Right cardiac atrium (tissue), 5 donors: ENCODE results near the gene BRDT. TPM values are rescaled to one million over a fixed set of nuclear protein-coding genes. Genes with fewer than 3 reads are reported as not detected.
"Not testable (repeated sequence)": the region's sequence is repeated elsewhere in the genome, so short reads cannot be mapped to it uniquely, and the experiment has no call there.

ENCODE experiments used
- ATAC-seq, 2 donors: fragments of 200-7000 bp; cut with Tn5 transposase; one replicate each; pipeline versions ENCODE4 v1.8.0 to v1.9.1; 2020; ENCODE audit warnings: moderate library complexity in 2 of 2, mild to moderate bottlenecking in 1 of 2
- DNase-seq, 3 donors: peaks; one replicate each; pipeline ENCODE4 v3.0.0-alpha.2; 2020
- H3K27ac ChIP-seq: one replicate; pipeline ENCODE4 v1.5.1; 2013; ENCODE audit warnings: mild to moderate bottlenecking, low read length, control low read depth, moderate library complexity
- H3K27me3 ChIP-seq: one replicate; pipeline ENCODE4 v1.6.1; 2013; ENCODE audit not compliant: control insufficient read depth, insufficient read depth
- H3K4me1 ChIP-seq: one replicate; pipeline ENCODE4 v1.6.1; 2013; ENCODE audit warnings: low read length; ENCODE audit not compliant: control insufficient read depth, insufficient read depth
- H3K4me3 ChIP-seq: one replicate; pipeline ENCODE4 v1.5.1; 2013; ENCODE audit warnings: low read length, control low read depth
- H3K9me3 ChIP-seq: one replicate; pipeline ENCODE4 v1.6.1; 2013; ENCODE audit warnings: low read length; ENCODE audit not compliant: control insufficient read depth
- WGBS: extraction: QIAGEN DNeasy Blood & Tissue Kit; methylation state at CpG from one replicate; pipeline ENCODE4 v1.1.7; 2013; 5-methylcytosine and 5-hydroxymethylcytosine counted together
- intact Hi-C, 4 donors: fragments of 100-400 bp; cut with DNase I; formaldehyde crosslinking; loops; one replicate each; pipeline versions ENCODE4 v1.11.0 to v1.14.0; 2022 to 2023
- polyA plus RNA-seq: library from polyadenylated mRNA; stranded (reverse); fragments of 200-250 nt; gene quantifications from one replicate; pipeline ENCODE4 v1.2.3, GENCODE V29; 2013
- total RNA-seq, 4 donors: library from RNA; stranded (reverse); fragmentation: NEBNext Ultra II Directional; extraction: Animal tissue kit (Norgen Biotek cat#: 25700); gene quantifications; one replicate each; pipeline ENCODE4 v1.2.1, GENCODE V29; 2021
- donor health status: healthy with polysubstance abuse.
- donor health status: DM: no; HTN: yes; CAD: no.
- donor health status: DM: no; HTN: no; CAD: no.
- donor health status: DM: no; HTN: yes; CAD: no; lungs with severe emphysema.
- donor health status: DM: yes; HTN: yes; CAD: no.

Gene BRDT
- total and polyA plus RNA-seq, 5 donors = not detected

DNA sequence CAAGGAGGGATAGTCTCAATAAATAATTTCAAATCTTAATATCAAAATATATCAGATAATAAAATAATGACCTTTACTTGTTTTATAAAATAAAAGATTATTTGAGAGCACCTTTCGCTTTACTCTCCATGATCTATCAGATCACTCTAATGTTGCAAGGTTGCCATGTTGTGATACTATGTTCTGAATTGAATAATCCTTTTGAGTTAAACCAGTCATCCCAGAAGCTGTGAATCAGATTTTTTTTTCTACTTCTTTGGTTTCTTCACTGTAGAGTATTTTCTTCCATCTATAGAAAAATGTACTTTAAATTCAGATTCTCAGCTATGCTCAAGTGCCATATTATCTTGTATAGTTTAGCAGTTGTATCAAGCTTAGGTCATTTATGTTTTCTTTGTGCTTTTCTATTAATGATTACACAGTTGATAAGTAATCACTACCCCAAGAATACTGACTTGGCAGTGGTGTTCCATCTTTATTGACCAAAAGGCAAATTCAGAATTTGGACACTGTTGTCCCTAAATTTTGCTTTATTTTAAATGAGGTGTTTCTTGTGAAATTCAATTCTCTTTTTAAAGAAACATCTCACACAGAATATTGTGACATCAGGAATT lies 32.9 kb downstream of the BRDT start:
- intact Hi-C loops = no loop called here
- no peak for ATAC-seq

DNA sequence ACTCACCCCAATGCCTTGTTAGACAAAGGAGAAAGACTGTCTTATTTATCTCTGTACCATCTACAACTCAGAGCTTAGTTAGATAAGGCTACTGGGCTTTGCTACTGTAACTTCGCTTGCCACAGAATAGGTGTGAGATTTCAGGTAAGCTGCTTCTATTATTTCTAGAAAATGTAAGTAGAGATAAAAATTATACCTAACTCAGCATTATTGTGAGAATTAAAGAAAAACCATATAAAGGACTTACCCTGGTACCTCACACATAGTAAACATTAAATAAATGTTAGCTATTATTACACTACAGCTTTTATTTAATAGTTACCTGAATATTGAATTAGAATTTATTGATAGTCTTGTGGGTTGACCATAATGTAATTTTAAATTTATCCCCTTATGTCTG lies 44.1 kb downstream of the BRDT start:
- DNase-seq (no peak), ATAC-seq (no peak)
- no peak overlapping the region for H3K4me3 ChIP-seq
- H3K27me3 ChIP-seq = no peaks in the 10 kb centered on the region
- no peak overlapping the region for H3K27ac ChIP-seq
- 90% methylated on average over 1 of the region's 1 CpG for WGBS
- intact Hi-C loops = no loop called here
- H3K4me1 ChIP-seq = no peaks in the 10 kb centered on the region
- no peaks in the 10 kb centered on the region for H3K9me3 ChIP-seq

More for the DNA sequence above, 32.9 kb downstream of the BRDT start:
- no peaks in the 10 kb centered on the region for H3K9me3 ChIP-seq
- no peaks in the 10 kb centered on the region for H3K4me1 ChIP-seq
- no peaks in the 10 kb centered on the region for H3K27me3 ChIP-seq
- 53% methylated on average over 1 of the region's 1 CpG for WGBS
- H3K4me3 ChIP-seq = no peak overlapping the region
- DNase-seq = no peak
- no peak overlapping the region for H3K27ac ChIP-seq

DNA sequence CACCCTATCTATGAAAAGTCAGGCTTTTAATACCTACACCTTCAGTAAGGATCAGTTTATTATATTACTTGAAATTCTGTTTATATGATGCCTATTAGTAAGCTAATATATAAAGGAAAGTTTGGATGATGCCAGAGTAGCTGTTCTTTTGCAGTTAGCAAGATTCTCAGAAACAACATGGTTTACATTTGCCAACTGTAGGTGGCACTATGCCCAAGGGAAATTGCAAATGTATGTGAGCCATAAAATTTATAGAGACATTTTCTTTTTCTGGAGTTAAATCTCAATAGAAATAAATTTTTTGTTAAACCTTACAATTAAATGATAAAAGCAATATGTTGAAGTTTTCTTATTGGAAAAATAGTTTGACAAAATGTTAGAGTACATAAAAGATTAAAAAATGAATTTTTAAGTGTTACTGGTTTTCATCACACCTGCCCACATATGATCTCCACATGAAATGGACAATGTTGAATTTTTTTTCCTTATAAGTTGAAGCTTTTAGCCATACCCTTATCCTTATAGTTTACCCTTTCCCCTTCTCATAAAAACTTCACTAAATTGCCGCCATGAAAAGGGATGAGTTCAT lies 48.5 kb downstream of the BRDT start:
- Histone ChIP-seq H3K4me1 (no peaks in the 10 kb centered on the region), H3K27ac (no peak overlapping the region), H3K4me3 (no peak overlapping the region), H3K27me3 (no peaks in the 10 kb centered on the region), H3K9me3 (no peaks in the 10 kb centered on the region)
- no peak for DNase-seq
- intact Hi-C loops = no loop called here
- 84% methylated on average over 1 of the region's 1 CpG for WGBS
- ATAC-seq = no peak

DNA sequence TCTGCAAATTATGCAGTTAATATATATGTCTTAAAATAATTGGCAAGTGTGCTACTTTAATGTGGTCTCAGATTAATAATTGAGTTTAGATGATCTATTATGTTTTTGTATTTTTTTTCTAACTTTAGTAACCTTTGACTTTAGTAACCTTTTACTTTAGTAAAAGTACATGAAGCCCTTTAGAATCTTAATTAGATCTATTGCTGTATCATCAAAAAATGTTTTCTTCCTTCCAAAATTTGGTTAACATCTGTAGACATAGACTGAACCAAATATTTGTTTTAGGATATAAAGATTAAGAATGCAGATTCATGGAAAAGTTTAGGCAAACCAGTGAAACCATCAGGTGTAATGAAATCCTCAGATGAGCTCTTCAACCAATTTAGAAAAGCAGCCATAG lies 54.9 kb downstream of the BRDT start:
- H3K27ac ChIP-seq = no peak overlapping the region
- ATAC-seq (no peak), DNase-seq (no peak)
- no peaks in the 10 kb centered on the region for H3K9me3 ChIP-seq
- no peaks in the 10 kb centered on the region for H3K4me1 ChIP-seq
- intact Hi-C loops = no loop called here
- H3K4me3 ChIP-seq = no peak overlapping the region
- H3K27me3 ChIP-seq = no peaks in the 10 kb centered on the region

DNA sequence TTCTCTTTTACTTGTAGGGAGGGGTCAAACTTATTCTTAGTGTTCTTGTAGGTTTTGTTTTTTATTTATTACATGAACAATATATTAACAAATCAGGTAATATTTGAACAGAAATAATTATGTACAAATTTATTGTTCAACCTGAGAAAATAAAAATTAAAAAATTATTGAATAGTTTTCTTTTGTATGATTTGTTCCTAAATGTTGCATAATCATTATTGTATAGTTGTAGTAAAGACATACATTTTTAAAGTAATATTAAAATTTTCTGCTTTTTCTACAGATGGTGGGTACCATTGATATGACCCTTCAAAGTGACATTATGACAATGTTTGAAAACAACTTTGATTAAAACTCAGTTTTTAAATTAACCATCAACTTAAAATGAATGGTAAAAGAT lies 64.7 kb downstream of the BRDT start:
- ATAC-seq = no peak
- intact Hi-C loops = no loop called here
- H3K4me1 ChIP-seq = no peaks in the 10 kb centered on the region
- H3K4me3 ChIP-seq = no peak overlapping the region
- H3K9me3 ChIP-seq = no peaks in the 10 kb centered on the region
- no peaks in the 10 kb centered on the region for H3K27me3 ChIP-seq
- no peak overlapping the region for H3K27ac ChIP-seq
- no peak for DNase-seq

DNA sequence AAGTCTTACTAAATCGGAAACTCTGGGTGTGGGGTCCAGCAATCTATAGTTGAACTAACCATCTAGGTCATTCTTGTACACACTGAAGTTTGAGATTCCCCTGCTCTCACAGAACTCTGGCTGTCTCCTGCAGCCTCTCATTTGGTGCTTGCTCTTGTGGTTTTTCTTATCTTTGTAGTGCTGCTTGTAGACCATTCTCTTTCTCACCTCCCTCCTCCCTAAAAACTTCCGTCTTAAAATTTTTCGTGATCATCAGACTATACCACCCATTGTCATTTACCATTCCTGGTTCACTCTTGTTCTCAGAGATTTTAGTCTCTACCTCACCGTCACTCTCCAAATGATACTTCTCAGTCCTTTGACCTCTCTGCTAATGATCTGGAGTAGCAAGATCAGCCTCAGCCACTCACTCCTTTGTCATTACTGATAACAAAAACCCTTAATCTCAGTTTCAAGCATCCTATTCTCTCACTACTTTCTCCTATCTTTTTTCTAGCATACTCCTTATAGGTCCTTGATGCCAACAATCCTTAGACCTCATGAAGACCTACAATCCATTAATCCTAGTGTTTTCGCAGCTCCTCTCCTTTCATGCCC lies 67.6 kb downstream of the BRDT start:
- DNase-seq (no peak), ATAC-seq (no peak)
- no peaks in the 10 kb centered on the region for H3K9me3 ChIP-seq
- no peak overlapping the region for H3K27ac ChIP-seq
- no peaks in the 10 kb centered on the region for H3K27me3 ChIP-seq
- H3K4me3 ChIP-seq = no peak overlapping the region
- WGBS = 72% methylated on average over 5 of the region's 5 CpGs
- intact Hi-C loops = no loop called here
- no peaks in the 10 kb centered on the region for H3K4me1 ChIP-seq

DNA sequence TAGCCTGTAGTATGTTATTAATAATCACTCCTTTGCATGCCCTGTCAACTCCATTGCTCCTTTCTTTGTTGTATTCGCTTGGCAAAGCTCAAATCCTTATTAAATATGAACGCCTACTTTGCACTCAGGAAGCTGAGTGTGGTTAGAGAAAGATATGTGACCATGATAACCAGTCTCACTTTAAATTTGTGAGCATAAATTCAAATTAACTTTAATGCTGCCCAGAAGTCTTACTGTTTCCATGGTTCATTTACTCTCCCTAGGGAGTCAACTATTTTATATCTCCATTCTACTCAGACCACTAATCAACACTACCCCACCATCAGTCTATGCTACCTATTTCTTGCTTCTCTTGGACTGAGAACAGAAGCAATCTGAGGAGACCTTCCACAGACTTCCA lies 68.5 kb downstream of the BRDT start:
- ATAC-seq (no peak), DNase-seq (no peak)
- no peaks in the 10 kb centered on the region for H3K4me1 ChIP-seq
- no peak overlapping the region for H3K27ac ChIP-seq
- no peaks in the 10 kb centered on the region for H3K27me3 ChIP-seq
- no peaks in the 10 kb centered on the region for H3K9me3 ChIP-seq
- no peak overlapping the region for H3K4me3 ChIP-seq
- 71% methylated on average over 2 of the region's 2 CpGs for whole genome bisulfite sequencing
- intact Hi-C loops = no loop called here

DNA sequence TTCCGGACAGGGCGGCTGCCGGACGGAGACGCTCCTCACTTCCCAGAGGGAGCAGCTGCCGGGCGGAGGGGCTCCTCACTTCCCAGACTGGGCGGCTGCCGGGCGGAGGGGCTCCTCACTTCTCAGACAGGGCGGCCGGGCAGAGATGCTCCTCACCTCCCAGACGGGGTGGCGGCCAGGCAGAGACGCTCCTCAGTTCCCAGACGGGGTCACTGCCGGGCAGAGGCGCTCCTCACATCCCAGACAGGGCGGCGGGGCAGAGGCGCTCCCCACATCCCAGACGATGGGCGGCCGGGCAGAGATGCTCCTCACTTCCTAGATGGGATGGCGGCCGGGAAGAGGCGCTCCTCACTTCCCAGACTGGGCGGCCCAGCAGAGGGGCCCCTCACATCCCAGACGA lies 76.8 kb downstream of the BRDT start:
- ATAC-seq, H3K4me1 ChIP-seq, intact Hi-C loops, H3K4me3 ChIP-seq, H3K27ac ChIP-seq, H3K27me3 ChIP-seq, H3K9me3 ChIP-seq, DNase-seq: not testable (repeated sequence)
- WGBS = 97% methylated on average over 29 of the region's 29 CpGs

DNA sequence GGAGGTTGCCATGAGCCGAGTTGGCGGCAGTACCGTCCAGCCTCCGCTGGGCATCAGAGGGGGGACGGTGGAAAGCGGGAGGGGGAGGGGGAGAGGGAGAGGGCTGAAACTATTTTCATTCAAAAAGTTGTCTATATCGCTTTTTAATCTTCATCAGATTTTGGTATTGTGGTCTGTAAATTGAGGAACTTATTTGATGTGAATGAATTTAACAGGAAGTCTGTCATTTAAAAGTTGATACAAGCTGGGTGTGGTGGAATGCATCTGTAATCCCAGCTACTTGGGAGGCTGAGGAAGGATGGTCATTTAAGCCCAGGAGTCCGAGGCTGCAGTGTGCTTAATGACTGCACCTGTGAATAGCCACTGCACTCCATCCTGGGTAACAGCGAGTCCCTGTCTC lies 77.6 kb downstream of the BRDT start:
- no peak overlapping the region for H3K4me3 ChIP-seq
- 92% methylated on average over 9 of the region's 9 CpGs for WGBS
- intact Hi-C loops = no loop called here
- no peaks in the 10 kb centered on the region for H3K9me3 ChIP-seq
- H3K27me3 ChIP-seq = no peaks in the 10 kb centered on the region
- DNase-seq (no peak), ATAC-seq (no peak)
- no peak overlapping the region for H3K27ac ChIP-seq
- H3K4me1 ChIP-seq = no peaks in the 10 kb centered on the region

DNA sequence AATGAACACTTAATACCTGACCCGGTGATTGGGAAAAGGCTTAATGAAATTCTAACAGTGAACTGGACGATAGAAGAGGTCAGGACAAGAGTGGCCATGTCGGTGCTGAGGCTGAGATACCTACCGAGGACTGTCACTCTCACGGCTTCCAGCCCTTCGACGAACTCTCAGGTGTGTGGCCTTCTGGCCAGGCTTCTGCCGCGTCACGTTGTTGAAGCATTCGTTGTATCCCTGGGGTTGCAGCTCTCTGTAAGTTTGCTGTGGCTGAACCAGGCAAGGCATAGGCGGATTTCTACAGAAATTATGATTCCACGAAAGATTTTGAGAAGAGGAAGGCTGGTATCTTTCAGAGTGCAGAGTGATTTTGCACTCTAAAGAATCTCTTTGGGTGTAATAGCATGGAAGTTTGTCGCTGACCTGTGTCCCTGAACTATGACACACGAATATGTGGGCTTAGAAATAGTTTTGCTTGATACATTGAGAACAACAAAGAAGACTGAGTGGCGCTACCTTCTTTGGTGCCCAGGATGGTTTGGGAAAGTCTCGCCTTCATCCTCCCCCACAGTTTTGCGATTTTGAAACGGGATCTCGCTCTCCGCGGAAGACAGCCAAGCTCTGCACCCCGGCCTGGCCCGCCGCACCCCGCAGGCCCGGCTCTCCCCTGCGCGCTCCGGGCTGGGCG lies 80.2 kb downstream of the BRDT start:
- ATAC-seq = no peak
- Histone ChIP-seq H3K27ac (no peak overlapping the region), H3K9me3 (no peaks in the 10 kb centered on the region), H3K4me1 (no peaks in the 10 kb centered on the region), H3K27me3 (no peaks in the 10 kb centered on the region), H3K4me3 (peak overlapping the region; percentile 75)
- no peak for DNase-seq
- intact Hi-C loops = no loop called here
- WGBS = 42% methylated on average over 31 of the region's 31 CpGs

DNA sequence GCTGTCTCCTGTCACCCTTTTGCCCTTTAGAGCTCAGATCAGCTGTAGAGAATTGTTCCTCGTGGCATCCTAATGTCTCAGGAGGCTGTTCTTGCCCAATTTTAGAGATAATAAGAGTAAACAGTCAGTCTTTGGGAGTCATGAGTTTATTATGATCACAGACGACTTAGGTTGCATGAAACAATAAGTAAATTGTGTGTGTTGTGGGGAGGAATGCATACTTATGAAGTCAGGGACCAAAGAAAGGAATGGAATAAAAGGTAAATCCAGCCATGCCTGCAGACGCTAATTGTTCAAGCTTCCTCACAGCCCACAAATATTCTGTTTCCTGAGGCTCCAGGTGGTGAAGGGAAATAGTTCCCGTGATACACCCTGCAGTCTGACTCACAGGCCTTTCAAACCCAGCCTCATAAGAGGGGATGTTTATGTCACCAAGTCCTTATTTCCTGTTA lies 81.5 kb downstream of the BRDT start:
- intact Hi-C loops = no loop called here
- Histone ChIP-seq H3K4me1 (no peaks in the 10 kb centered on the region), H3K27ac (no peak overlapping the region), H3K4me3 (peak overlapping the region; percentile 75), H3K9me3 (no peaks in the 10 kb centered on the region), H3K27me3 (no peaks in the 10 kb centered on the region)
- DNase-seq = no peak
- ATAC-seq = no peak
- WGBS = 41% methylated on average over 4 of the region's 4 CpGs
